SK-N-SH treated with all-trans-retinoic acid at 6 μM for 48 hours (cell line): ENCODE measurements around the gene TEX2.

Source experiments
- ATAC-seq: fragments of 200-7000 bp; cut with Tn5 transposase; 3 replicates; pipeline ENCODE4 v1.9.1; 2020; ENCODE audit warnings: mild to moderate bottlenecking, moderate library complexity
- CSDC2 ChIP-seq: fragments of 250-450 bp; sonication (Bioruptor Pico); IDR thresholded peaks from 2 replicates; pipeline ENCODE4 v1.5.0; 2020; ENCODE audit warnings: mild to moderate bottlenecking, moderate library complexity
- CSRNP3 ChIP-seq: fragments of 250-450 bp; sonication (Bioruptor Pico); IDR thresholded peaks from 2 replicates; pipeline ENCODE4 v1.5.1; 2021; ENCODE audit warnings: mild to moderate bottlenecking, moderate library complexity
- ESRRG ChIP-seq: fragments of 250-450 bp; sonication (Bioruptor Pico); IDR thresholded peaks from 2 replicates; pipeline ENCODE4 v1.6.1; 2021; ENCODE audit warnings: mild to moderate bottlenecking
- GLIS3 ChIP-seq: fragments of 250-450 bp; sonication (Bioruptor Pico); IDR thresholded peaks from 2 replicates; pipeline ENCODE4 v1.5.0; 2020; ENCODE audit warnings: mild to moderate bottlenecking, moderate library complexity
- ISL1 ChIP-seq: fragments of 250-450 bp; sonication (Bioruptor Pico); IDR thresholded peaks from 2 replicates; pipeline ENCODE4 v2.1.2; 2022; ENCODE audit warnings: mild to moderate bottlenecking, moderate library complexity
- OSR1 ChIP-seq: fragments of 250-450 bp; sonication (Bioruptor Pico); IDR thresholded peaks from 2 replicates; pipeline ENCODE4 v1.8.0; 2022; ENCODE audit warnings: moderate library complexity, mild to moderate bottlenecking, inconsistent platforms
- PATZ1 ChIP-seq: fragments of 250-450 bp; sonication (Bioruptor Pico); IDR thresholded peaks from 2 replicates; pipeline ENCODE4 v1.8.0; 2020; ENCODE audit warnings: mild to moderate bottlenecking, moderate library complexity, borderline replicate concordance
- PPARA ChIP-seq: fragments of 250-450 bp; sonication (Bioruptor Pico); IDR thresholded peaks from 2 replicates; pipeline ENCODE4 v1.5.0; 2020; ENCODE audit warnings: mild to moderate bottlenecking, borderline replicate concordance
- TOX ChIP-seq: fragments of 250-450 bp; sonication (Bioruptor Pico); IDR thresholded peaks from 2 replicates; pipeline ENCODE4 v1.8.0; 2021; ENCODE audit warnings: mild to moderate bottlenecking, moderate library complexity, borderline replicate concordance
- ZC3H10 ChIP-seq: fragments of 250-450 bp; sonication (Bioruptor Pico); IDR thresholded peaks from 2 replicates; pipeline ENCODE4 v1.5.1; 2021; ENCODE audit warnings: mild to moderate bottlenecking, moderate library complexity
- ZFP3 ChIP-seq: fragments of 250-450 bp; sonication (Bioruptor Pico); IDR thresholded peaks from 2 replicates; pipeline ENCODE4 v1.5.0; 2020; ENCODE audit warnings: mild to moderate bottlenecking, moderate library complexity
- ZFP30 ChIP-seq: fragments of 450-650 bp; formaldehyde crosslinking; IDR thresholded peaks from 2 replicates; pipeline ENCODE4 v1.5.0; 2022; ENCODE audit warnings: mild to moderate bottlenecking, moderate library complexity
- ZNF565 ChIP-seq: fragments of 450-650 bp; formaldehyde crosslinking; conservative IDR thresholded peaks from 2 replicates; pipeline ENCODE4 v1.5.0; 2020; ENCODE audit warnings: low read depth, mild to moderate bottlenecking, moderate library complexity
- ZNF70 ChIP-seq: fragments of 450-650 bp; formaldehyde crosslinking; IDR thresholded peaks from 2 replicates; pipeline ENCODE4 v1.5.0; 2020; ENCODE audit warnings: mild to moderate bottlenecking, moderate library complexity
- ZNF8 ChIP-seq: fragments of 450-650 bp; formaldehyde crosslinking; IDR thresholded peaks from 2 replicates; pipeline ENCODE4 v1.5.0; 2020; ENCODE audit warnings: mild to moderate bottlenecking, moderate library complexity
- TF ChIP-seq, protein P1 (sequence below): fragments of 250-450 bp; sonication (Bioruptor Pico); IDR thresholded peaks from 2 replicates; pipeline ENCODE4 v1.5.0; 2020; ENCODE audit warnings: mild to moderate bottlenecking, moderate library complexity
- TF ChIP-seq, protein P2 (sequence below): fragments of 250-450 bp; sonication (Bioruptor Pico); IDR thresholded peaks from 2 replicates; pipeline ENCODE4 v1.5.1; 2020; ENCODE audit warnings: low read depth, mild to moderate bottlenecking, moderate library complexity
- TF ChIP-seq, protein P3 (sequence below): fragments of 250-450 bp; sonication (Bioruptor Pico); IDR thresholded peaks from 2 replicates; pipeline ENCODE4 v1.8.0; 2021; ENCODE audit warnings: low read depth, mild to moderate bottlenecking, moderate library complexity, borderline replicate concordance

Gene TEX2

DNA sequence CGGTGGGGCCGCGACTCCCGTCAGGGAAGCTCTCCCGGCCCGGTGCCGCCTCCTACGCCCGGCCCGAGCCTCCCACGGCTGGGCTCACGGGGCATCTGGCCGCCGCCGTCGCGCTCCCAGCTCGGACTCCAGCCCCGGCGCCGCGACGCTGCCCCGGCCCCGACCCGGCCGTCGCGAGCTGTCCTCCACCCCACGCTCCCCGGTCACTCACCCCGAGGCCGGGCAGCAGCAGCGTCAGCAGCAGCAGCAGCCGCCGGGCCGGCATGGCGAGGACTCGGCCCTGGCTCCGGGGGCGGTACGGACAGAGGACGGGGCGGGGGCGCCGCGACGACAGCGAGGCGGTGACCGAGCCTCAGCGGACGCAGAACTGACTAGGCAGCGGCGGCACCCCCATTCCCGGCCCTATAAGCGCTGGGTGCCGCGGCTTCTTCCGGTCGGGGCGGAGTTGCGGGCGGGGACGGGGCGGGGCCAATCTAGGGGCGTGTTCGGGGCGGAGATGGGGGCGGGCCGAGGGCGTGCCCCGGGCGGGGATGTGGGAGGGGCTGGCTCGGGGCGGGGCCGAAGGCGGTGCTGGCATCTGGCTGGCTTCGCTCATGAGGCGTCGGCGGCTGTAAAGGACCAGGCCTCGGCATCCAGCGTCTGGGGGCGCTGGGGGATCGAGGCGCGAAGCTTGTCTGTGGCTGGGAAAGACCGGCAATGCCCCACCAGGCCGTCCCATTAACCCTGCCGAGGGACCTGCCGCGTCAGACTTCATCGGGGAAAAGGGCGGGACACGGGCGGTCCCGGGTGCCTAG lies 133.1 kb downstream of the TEX2 start, which contains the start of gene ERN1:
TSS of gene ERN1 (minus strand) at position 380 of the 794 bp plus-strand sequence. CDS start at position 265, 115 bp downstream.
- ATAC-seq: peak; percentile 96
- TF ChIP-seq ESRRG (no peak), ISL1 (no peak), ZFP3 (CRISPR knock-in tag) (peak; percentile 69; the same call in 1 of the 2 replicates), ZNF8 (CRISPR knock-in tag) (no peak), CSRNP3 (no peak), CSDC2 (CRISPR knock-in tag) (0 out of 2 replicates have a peak, but pooled peaks have one; percentile 36), GLIS3 (CRISPR knock-in tag) (no peak), ZFP30 (CRISPR knock-in tag) (no peak)
- TF ChIP-seq, protein P1, sequence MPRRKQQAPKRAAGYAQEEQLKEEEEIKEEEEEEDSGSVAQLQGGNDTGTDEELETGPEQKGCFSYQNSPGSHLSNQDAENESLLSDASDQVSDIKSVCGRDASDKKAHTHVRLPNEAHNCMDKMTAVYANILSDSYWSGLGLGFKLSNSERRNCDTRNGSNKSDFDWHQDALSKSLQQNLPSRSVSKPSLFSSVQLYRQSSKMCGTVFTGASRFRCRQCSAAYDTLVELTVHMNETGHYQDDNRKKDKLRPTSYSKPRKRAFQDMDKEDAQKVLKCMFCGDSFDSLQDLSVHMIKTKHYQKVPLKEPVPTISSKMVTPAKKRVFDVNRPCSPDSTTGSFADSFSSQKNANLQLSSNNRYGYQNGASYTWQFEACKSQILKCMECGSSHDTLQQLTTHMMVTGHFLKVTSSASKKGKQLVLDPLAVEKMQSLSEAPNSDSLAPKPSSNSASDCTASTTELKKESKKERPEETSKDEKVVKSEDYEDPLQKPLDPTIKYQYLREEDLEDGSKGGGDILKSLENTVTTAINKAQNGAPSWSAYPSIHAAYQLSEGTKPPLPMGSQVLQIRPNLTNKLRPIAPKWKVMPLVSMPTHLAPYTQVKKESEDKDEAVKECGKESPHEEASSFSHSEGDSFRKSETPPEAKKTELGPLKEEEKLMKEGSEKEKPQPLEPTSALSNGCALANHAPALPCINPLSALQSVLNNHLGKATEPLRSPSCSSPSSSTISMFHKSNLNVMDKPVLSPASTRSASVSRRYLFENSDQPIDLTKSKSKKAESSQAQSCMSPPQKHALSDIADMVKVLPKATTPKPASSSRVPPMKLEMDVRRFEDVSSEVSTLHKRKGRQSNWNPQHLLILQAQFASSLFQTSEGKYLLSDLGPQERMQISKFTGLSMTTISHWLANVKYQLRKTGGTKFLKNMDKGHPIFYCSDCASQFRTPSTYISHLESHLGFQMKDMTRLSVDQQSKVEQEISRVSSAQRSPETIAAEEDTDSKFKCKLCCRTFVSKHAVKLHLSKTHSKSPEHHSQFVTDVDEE: no peak
- TF ChIP-seq, protein P2, sequence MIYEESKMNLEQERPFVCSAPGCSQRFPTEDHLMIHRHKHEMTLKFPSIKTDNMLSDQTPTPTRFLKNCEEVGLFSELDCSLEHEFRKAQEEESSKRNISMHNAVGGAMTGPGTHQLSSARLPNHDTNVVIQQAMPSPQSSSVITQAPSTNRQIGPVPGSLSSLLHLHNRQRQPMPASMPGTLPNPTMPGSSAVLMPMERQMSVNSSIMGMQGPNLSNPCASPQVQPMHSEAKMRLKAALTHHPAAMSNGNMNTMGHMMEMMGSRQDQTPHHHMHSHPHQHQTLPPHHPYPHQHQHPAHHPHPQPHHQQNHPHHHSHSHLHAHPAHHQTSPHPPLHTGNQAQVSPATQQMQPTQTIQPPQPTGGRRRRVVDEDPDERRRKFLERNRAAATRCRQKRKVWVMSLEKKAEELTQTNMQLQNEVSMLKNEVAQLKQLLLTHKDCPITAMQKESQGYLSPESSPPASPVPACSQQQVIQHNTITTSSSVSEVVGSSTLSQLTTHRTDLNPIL (CRISPR knock-in tag): no peak

GRCh38 chr17:64129515-64129764 lies 133.6 kb downstream of the TEX2 start:
- TF ChIP-seq, protein P1: no peak
- TF ChIP-seq ISL1 (no peak), CSRNP3 (no peak), ESRRG (no peak), ZC3H10 (CRISPR knock-in tag) (no peak), PATZ1 (CRISPR knock-in tag) (no peak), ZNF565 (no peak), TOX (CRISPR knock-in tag) (no peak), GLIS3 (CRISPR knock-in tag) (no peak), ZNF70 (CRISPR knock-in tag) (no peak), PPARA (CRISPR knock-in tag) (no peak), ZFP30 (CRISPR knock-in tag) (no peak), OSR1 (no peak), ZNF8 (CRISPR knock-in tag) (no peak), ZFP3 (CRISPR knock-in tag) (no peak)
- TF ChIP-seq, protein P3, sequence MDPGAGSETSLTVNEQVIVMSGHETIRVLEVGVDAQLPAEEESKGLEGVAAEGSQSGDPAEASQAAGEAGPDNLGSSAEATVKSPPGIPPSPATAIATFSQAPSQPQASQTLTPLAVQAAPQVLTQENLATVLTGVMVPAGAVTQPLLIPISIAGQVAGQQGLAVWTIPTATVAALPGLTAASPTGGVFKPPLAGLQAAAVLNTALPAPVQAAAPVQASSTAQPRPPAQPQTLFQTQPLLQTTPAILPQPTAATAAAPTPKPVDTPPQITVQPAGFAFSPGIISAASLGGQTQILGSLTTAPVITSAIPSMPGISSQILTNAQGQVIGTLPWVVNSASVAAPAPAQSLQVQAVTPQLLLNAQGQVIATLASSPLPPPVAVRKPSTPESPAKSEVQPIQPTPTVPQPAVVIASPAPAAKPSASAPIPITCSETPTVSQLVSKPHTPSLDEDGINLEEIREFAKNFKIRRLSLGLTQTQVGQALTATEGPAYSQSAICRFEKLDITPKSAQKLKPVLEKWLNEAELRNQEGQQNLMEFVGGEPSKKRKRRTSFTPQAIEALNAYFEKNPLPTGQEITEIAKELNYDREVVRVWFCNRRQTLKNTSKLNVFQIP (CRISPR knock-in tag): no peak
- TF ChIP-seq, protein P2 (CRISPR knock-in tag): no peak

More at GRCh38 chr17:64129515-64129764, 133.6 kb downstream of the TEX2 start:
- no peak for ATAC-seq
